HCT116 (cell line): ENCODE results near the gene PLAC9. TPM values are rescaled to one million over a fixed set of nuclear protein-coding genes. Genes with fewer than 3 reads are reported as not detected.

ENCODE experiments used
- ATAC-seq: fragments of 200-7000 bp; cut with Tn5 transposase; 2 replicates; pipeline ENCODE4 v1.9.1; 2020; ENCODE audit warnings: mild to moderate bottlenecking, moderate library complexity
- BruUV-seq: library from RNA; stranded (reverse); fragments of 400-500 nt; replicated peaks from 2 replicates; lab custom pipeline; 2021; lab: Mats Ljungman, UMichigan
- CTCF ChIA-PET: fragments of 300-600 bp; sonication (Branson Sonifier 250); formaldehyde crosslinking; loops from one replicate; lab custom pipeline; 2021; ENCODE audit warnings: antibody characterized with exemption; lab: Charles Lee
- POLR2A ChIA-PET: fragments of 300-600, 350-600 bp; sonication (Branson Sonifier 250); formaldehyde crosslinking; loops from one replicate; lab custom pipeline; 2021; ENCODE audit warnings: antibody characterized with exemption; lab: Charles Lee
- RAD21 ChIA-PET, 2 experiments: fragments of 300-600 bp; sonication (Branson Sonifier 250); formaldehyde crosslinking; loops; one replicate each; lab custom pipeline; 2023; ENCODE audit warnings: low total read pairs in 2 of 2; ENCODE audit not compliant: uncharacterized antibody in 2 of 2, unreplicated experiment in 2 of 2, low non-redundant PET in 1 of 2; lab: Charles Lee
- DNase-seq: peaks from one replicate; pipeline ENCODE4 v3.0.0-alpha.2; 2010; ENCODE audit warnings: low read depth, low spot score
- H2AFZ ChIP-seq: fragments of 200-600 bp; shearing (Covaris generic), sonication (generic); 2 replicates; pipeline ENCODE4 v1.6.1; 2017; ENCODE audit warnings: low read depth, mixed run types, mixed read lengths, antibody characterized with exemption, low read length; ENCODE audit not compliant: poor library complexity, severe bottlenecking
- H3K27ac ChIP-seq: 2 replicates; pipeline ENCODE4 v1.5.1; 2012; ENCODE audit warnings: low read depth, low read length
- H3K27me3 ChIP-seq: fragments of 200-600 bp; sonication (generic); 2 replicates; pipeline ENCODE4 v1.6.1; 2016; ENCODE audit warnings: mixed run types, low read length, mixed read lengths; ENCODE audit not compliant: insufficient read depth
- H3K36me3 ChIP-seq, 2 experiments: fragments of 200-500 bp in 1 of 2; fragments of 200-600 bp in 1 of 2; sonication (Bioruptor generic) in 1 of 2; sonication (generic) in 1 of 2; 2 replicates each; pipeline versions ENCODE4 v1.5.1 to v1.6.1; 2014 to 2016; ENCODE audit warnings: low read length in 2 of 2, inconsistent platforms in 1 of 2, mixed read lengths in 1 of 2, mixed run types in 1 of 2; ENCODE audit not compliant: insufficient read depth in 2 of 2, control insufficient read depth in 1 of 2
- H3K4me1 ChIP-seq, 2 experiments: fragments of 200-600 bp in 1 of 2; sonication (generic) in 1 of 2; 2 replicates each; pipeline versions ENCODE4 v1.5.1 to v1.6.1; 2012 to 2017; ENCODE audit warnings: low read length in 2 of 2, inconsistent platforms in 1 of 2, mild to moderate bottlenecking in 1 of 2, mixed read lengths in 1 of 2, mixed run types in 1 of 2, moderate library complexity in 1 of 2; ENCODE audit not compliant: insufficient read depth in 2 of 2, control insufficient read depth in 1 of 2
- H3K4me2 ChIP-seq: fragments of 200-600 bp; sonication (generic); 2 replicates; pipeline ENCODE4 v1.6.1; 2017; ENCODE audit warnings: mixed run types, low read length, mixed read lengths
- H3K4me3 ChIP-seq, 2 experiments: fragments of 200-600 bp in 1 of 2; sonication (generic) in 1 of 2; replicated peaks in 1 of 2; 2 replicates each; pipeline ENCODE4 v1.5.1; 2011 to 2016; ENCODE audit warnings: low read length in 2 of 2, control low read depth in 1 of 2, low read depth in 1 of 2, mild to moderate bottlenecking in 1 of 2, mixed read lengths in 1 of 2, mixed run types in 1 of 2
- H3K79me2 ChIP-seq: fragments of 200-600 bp; sonication (generic); 2 replicates; pipeline ENCODE4 v1.6.1; 2017; ENCODE audit warnings: mild to moderate bottlenecking, mixed run types, low read length, moderate library complexity, mixed read lengths; ENCODE audit not compliant: insufficient read depth
- H3K9ac ChIP-seq: fragments of 200-600 bp; sonication (generic); 2 replicates; pipeline ENCODE4 v1.6.1; 2016; ENCODE audit warnings: low read length, mixed read lengths
- H3K9me2 ChIP-seq: fragments of 200-600 bp; sonication (generic), shearing (Covaris generic); 2 replicates; pipeline ENCODE4 v1.6.1; 2017; ENCODE audit warnings: mixed run types, mild to moderate bottlenecking, moderate library complexity; ENCODE audit not compliant: insufficient read depth
- H3K9me3 ChIP-seq, 2 experiments: fragments of 200-500 bp in 1 of 2; fragments of 200-600 bp in 1 of 2; sonication (Bioruptor generic) in 1 of 2; sonication (generic) in 1 of 2; 2 replicates each; pipeline ENCODE4 v1.6.1; 2014 to 2017; ENCODE audit warnings: low read length in 2 of 2, mixed read lengths in 2 of 2, inconsistent platforms in 1 of 2, low read depth in 1 of 2, mild to moderate bottlenecking in 1 of 2, mixed run types in 1 of 2, moderate library complexity in 1 of 2; ENCODE audit not compliant: control insufficient read depth in 1 of 2, insufficient read depth in 1 of 2
- H4K20me1 ChIP-seq: fragments of 200-600 bp; sonication (generic), shearing (Covaris generic); 2 replicates; pipeline ENCODE4 v1.6.1; 2017; ENCODE audit warnings: mixed run types, mild to moderate bottlenecking, moderate library complexity; ENCODE audit not compliant: insufficient read depth
- ELF1 ChIP-seq: IDR thresholded peaks from 2 replicates; pipeline ENCODE4 v1.6.1; 2012; ENCODE audit warnings: low read depth, borderline replicate concordance
- EZH2 ChIP-seq: fragments of 200-600 bp; sonication (generic); IDR thresholded peaks from 2 replicates; pipeline ENCODE4 v1.6.1; 2017; ENCODE audit warnings: antibody characterized with exemption, mixed run types
- FOSL1 ChIP-seq: IDR thresholded peaks from 2 replicates; pipeline ENCODE4 v1.6.1; 2012; ENCODE audit warnings: low read depth
- JUND ChIP-seq: IDR thresholded peaks from 2 replicates; pipeline ENCODE4 v1.6.1; 2012
- POLR2A ChIP-seq: IDR thresholded peaks from 2 replicates; pipeline ENCODE4 v1.7.0; 2011; ENCODE audit warnings: borderline replicate concordance; ENCODE audit not compliant: insufficient read depth, insufficient read length; ENCODE audit errors: extremely low read depth
- POLR2AphosphoS5 ChIP-seq: IDR thresholded peaks from 2 replicates; pipeline ENCODE4 v1.6.1; 2011; ENCODE audit warnings: mild to moderate bottlenecking, low read depth, low read length, moderate library complexity
- RAD21 ChIP-seq: IDR thresholded peaks from 2 replicates; pipeline ENCODE4 v1.6.1; 2012; ENCODE audit warnings: low read depth, mild to moderate bottlenecking
- SIN3A ChIP-seq: IDR thresholded peaks from 2 replicates; pipeline ENCODE4 v1.6.1; 2012; ENCODE audit warnings: low read depth
- SRF ChIP-seq: IDR thresholded peaks from 2 replicates; pipeline ENCODE4 v1.6.1; 2012; ENCODE audit warnings: low read depth
- ZNF274 ChIP-seq: fragments of 200-500 bp; sonication (Bioruptor generic); IDR thresholded peaks from 2 replicates; pipeline ENCODE4 v1.6.1; 2014; ENCODE audit warnings: mild to moderate bottlenecking, low read depth, low read length, inconsistent platforms
- intact Hi-C: fragments of 100-400 bp; cut with micrococcal nuclease; formaldehyde crosslinking; loops from 2 replicates; pipeline ENCODE4 v1.10.0; 2022
- total RNA-seq: library from RNA; stranded (reverse); gene quantifications from one replicate; pipeline ENCODE4 v1.2.1, GENCODE V29; 2021; ENCODE audit not compliant: unreplicated experiment
- TF ChIP-seq, protein P1 (sequence below): IDR thresholded peaks from 2 replicates; pipeline ENCODE4 v1.6.1; 2011; ENCODE audit warnings: mild to moderate bottlenecking, low read length, moderate library complexity; ENCODE audit not compliant: insufficient replicate concordance; ENCODE audit errors: extremely low read depth
- TF ChIP-seq, protein P2 (sequence below), 3 experiments: fragments of 200-600 bp in 1 of 3; sonication (generic) in 1 of 3; IDR thresholded peaks in 2 of 3; conservative IDR thresholded peaks in 1 of 3; 2 replicates each; pipeline ENCODE4 v1.5.1; 2012 to 2017; ENCODE audit warnings: low read depth in 2 of 3, low read length in 2 of 3, antibody characterized with exemption in 1 of 3, borderline replicate concordance in 1 of 3, control low read depth in 1 of 3, mild to moderate bottlenecking in 1 of 3, mixed read lengths in 1 of 3, mixed run types in 1 of 3, moderate library complexity in 1 of 3; ENCODE audit not compliant: insufficient read depth in 1 of 3

The PLAC9 gene
- total RNA-seq, 1 experiment from 2014 or later = not detected

DNA sequence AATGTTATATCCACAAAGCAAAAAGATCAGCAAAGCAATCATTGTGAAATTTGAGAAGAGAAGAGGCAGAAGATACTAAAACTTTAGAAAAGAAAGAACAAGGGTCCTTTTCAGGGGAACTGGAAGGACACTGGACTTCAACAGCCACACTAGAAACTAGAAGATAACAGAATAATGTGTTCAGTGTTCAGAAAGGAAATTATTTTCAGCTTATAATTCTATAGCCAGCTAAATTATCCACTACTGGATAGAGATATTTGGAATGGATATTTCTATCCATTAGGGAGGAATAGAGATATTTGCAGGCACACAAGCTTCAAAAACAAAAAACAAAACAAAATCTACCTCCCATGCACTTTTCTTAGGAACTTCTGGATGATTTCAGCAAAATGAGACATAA is 60.0 kb downstream of the PLAC9 start (continued):
- TF ChIP-seq, protein P1, sequence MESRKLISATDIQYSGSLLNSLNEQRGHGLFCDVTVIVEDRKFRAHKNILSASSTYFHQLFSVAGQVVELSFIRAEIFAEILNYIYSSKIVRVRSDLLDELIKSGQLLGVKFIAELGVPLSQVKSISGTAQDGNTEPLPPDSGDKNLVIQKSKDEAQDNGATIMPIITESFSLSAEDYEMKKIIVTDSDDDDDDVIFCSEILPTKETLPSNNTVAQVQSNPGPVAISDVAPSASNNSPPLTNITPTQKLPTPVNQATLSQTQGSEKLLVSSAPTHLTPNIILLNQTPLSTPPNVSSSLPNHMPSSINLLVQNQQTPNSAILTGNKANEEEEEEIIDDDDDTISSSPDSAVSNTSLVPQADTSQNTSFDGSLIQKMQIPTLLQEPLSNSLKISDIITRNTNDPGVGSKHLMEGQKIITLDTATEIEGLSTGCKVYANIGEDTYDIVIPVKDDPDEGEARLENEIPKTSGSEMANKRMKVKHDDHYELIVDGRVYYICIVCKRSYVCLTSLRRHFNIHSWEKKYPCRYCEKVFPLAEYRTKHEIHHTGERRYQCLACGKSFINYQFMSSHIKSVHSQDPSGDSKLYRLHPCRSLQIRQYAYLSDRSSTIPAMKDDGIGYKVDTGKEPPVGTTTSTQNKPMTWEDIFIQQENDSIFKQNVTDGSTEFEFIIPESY = no peak
- TF ChIP-seq FOSL1 (no peak), ZNF274 (no peak), RAD21 (no peak), SIN3A (no peak), SRF (no peak), ELF1 (no peak)

DNA sequence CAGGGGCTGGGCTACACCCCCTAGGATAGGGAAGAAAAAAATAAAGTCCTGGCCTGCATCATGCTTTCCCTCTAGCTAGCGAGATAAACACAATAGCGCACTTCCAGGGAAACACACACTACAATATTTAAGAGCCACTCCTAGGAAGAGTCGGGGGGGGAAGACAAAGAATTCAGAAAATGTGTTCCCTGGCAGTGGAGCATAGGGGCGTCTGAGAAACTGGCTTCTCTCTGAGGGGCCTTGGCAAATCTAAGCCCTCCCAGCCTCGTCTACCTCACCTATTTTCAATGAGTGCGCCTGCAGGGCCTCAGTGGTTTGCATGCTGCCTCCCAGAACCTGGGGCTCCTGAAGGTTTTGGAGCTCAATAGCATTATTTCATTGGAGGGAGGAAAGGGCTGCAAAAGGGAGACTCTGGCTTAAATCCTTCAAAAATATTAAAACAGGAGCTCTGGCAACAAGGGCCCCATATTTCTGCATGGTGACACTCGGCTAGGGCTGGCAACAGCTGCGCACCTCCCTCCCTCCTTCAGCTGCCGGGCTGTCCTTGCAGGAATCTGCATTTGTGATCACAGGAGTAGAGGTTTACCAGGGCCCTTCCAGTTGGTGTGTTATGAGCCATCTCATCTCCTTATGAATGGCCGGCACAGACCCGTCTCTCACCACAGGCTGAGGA is 62.0 kb downstream of the PLAC9 start:
- Histone ChIP-seq H3K36me3 (peaks cover 0 to 21% of the 10 kb centered on the region in 2 experiments; a peak in 1 of 4 replicates), H3K27ac (no peak overlapping the region), H2AFZ (no peak overlapping the region), H3K4me1 (peaks cover 49 to 77% of the 10 kb centered on the region in 2 experiments), H3K79me2 (peaks cover 100% of the 10 kb centered on the region), H3K9ac (no peak overlapping the region), H3K4me2 (peak overlapping the region; percentile 94; the same call in 1 of the 2 replicates), H4K20me1 (peaks cover 11% of the 10 kb centered on the region; the same call in 1 of the 2 replicates), H3K9me3 (peaks cover 3 to 6% of the 10 kb centered on the region in 2 experiments; a peak in 1 of 4 replicates), H3K27me3 (no peaks in the 10 kb centered on the region), H3K4me3 (no peak overlapping the region), H3K9me2 (no peaks in the 10 kb centered on the region)
- no TSS peak for BruUV-seq
- ChIA-PET POLR2A (no interaction called here), RAD21 (no interaction called here), CTCF (no interaction called here)
- no peak for DNase-seq
- intact Hi-C loops = no loop called here
- ATAC-seq = no peak
- TF ChIP-seq POLR2AphosphoS5 = no peak
- TF ChIP-seq RAD21 = no peak
- no peak for TF ChIP-seq SRF
- TF ChIP-seq JUND = no peak
- TF ChIP-seq, protein P2, sequence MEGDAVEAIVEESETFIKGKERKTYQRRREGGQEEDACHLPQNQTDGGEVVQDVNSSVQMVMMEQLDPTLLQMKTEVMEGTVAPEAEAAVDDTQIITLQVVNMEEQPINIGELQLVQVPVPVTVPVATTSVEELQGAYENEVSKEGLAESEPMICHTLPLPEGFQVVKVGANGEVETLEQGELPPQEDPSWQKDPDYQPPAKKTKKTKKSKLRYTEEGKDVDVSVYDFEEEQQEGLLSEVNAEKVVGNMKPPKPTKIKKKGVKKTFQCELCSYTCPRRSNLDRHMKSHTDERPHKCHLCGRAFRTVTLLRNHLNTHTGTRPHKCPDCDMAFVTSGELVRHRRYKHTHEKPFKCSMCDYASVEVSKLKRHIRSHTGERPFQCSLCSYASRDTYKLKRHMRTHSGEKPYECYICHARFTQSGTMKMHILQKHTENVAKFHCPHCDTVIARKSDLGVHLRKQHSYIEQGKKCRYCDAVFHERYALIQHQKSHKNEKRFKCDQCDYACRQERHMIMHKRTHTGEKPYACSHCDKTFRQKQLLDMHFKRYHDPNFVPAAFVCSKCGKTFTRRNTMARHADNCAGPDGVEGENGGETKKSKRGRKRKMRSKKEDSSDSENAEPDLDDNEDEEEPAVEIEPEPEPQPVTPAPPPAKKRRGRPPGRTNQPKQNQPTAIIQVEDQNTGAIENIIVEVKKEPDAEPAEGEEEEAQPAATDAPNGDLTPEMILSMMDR (IDR thresholded peaks at IDR 0.05 in 2 of 3, conservative IDR thresholded peaks at IDR 0.05 in 1 of 3; ENCODE audit: borderline replicate concordance in 1 of 3, insufficient read depth in 1 of 3, low read depth in 2 of 3, low read length in 2 of 3) = no peak
- no peak for TF ChIP-seq EZH2
- no peak for TF ChIP-seq POLR2A
- TF ChIP-seq ZNF274 = no peak
- TF ChIP-seq ELF1 = no peak
- TF ChIP-seq FOSL1 = no peak
